Ovary (tissue), 9 donors: ENCODE measurements around the gene VEPH1. TPM values are rescaled to one million over a fixed set of nuclear protein-coding genes. Genes with fewer than 3 reads are reported as not detected.

Source experiments
- DNase-seq, 5 donors: peaks; one replicate each; pipeline ENCODE4 v3.0.0-alpha.2; 2019 to 2020
- H3K27ac ChIP-seq, 2 donors: fragments of 200-600 bp; one replicate each; pipeline versions ENCODE4 v1.5.1 to v1.8.0; 2019 to 2022
- H3K27me3 ChIP-seq: fragments of 200-600 bp; one replicate; pipeline ENCODE4 v1.8.0; 2022
- H3K36me3 ChIP-seq: fragments of 200-600 bp; sonication (generic); one replicate; pipeline ENCODE4 v1.5.1; 2019
- H3K4me1 ChIP-seq: one replicate; pipeline ENCODE4 v1.8.1; 2013; ENCODE audit warnings: mild to moderate bottlenecking, moderate library complexity; ENCODE audit not compliant: insufficient read depth
- H3K4me3 ChIP-seq: fragments of 200-600 bp; sonication (generic); one replicate; pipeline ENCODE4 v1.5.1; 2017
- H3K9me3 ChIP-seq, 2 donors: fragments of 200-600 bp in 1 of 2; sonication (generic) in 1 of 2; one replicate each; pipeline versions ENCODE4 v1.5.1 to v1.8.1; 2013 to 2019; ENCODE audit warnings: mild to moderate bottlenecking in 1 of 2, moderate library complexity in 1 of 2
- EP300 ChIP-seq: sonication (generic); formaldehyde crosslinking; IDR thresholded peaks from one replicate; pipeline ENCODE4 v1.6.1; 2017; ENCODE audit warnings: antibody characterized with exemption
- POLR2A ChIP-seq: fragments of 450-650 bp; IDR thresholded peaks from one replicate; pipeline ENCODE4 v1.6.1; 2017; ENCODE audit warnings: antibody characterized with exemption, mild to moderate bottlenecking, moderate library complexity
- WGBS, 3 donors: extraction: QIAGEN DNeasy Blood & Tissue Kit in 1 of 3; methylation state at CpG; one replicate each; pipeline versions ENCODE4 v1.1.5 to v1.1.7; 2013 to 2017; 5-methylcytosine and 5-hydroxymethylcytosine counted together
- intact Hi-C, 4 donors: fragments of 100-400 bp; cut with DNase I; formaldehyde crosslinking; loops; one replicate each; pipeline versions ENCODE4 v1.11.0 to v1.15.1; 2022 to 2023
- polyA plus RNA-seq, 2 donors: library from polyadenylated mRNA; stranded (reverse); fragments of 200-250 nt in 1 of 2; fragments of 350-450 nt in 1 of 2; fragmentation: Illumina TruSeq in 1 of 2; extraction: RNeasy Lipid Tissue Mini Kit (QIAGEN cat#74804) in 1 of 2; gene quantifications; one replicate each; pipeline ENCODE4 v1.2.3, GENCODE V29; 2013 to 2014
- total RNA-seq, 7 donors: library from RNA; depleted of rRNA in 2 of 7; stranded (reverse); fragments of >200 nt in 2 of 7; fragmentation: NEBNext Ultra II Directional in 3 of 7; extraction: Animal tissue kit (Norgen Biotek cat#: 25700) in 3 of 7; gene quantifications; one replicate each; pipeline versions ENCODE4 v1.1.0 to v1.2.4, GENCODE V29; 2016 to 2023
- TF ChIP-seq, protein P1 (sequence below), 3 donors: fragments of 450-650 bp in 2 of 3; fragments of 200-600 bp in 1 of 3; IDR thresholded peaks; one replicate each; pipeline versions ENCODE4 v1.5.1 to v1.8.0; 2016 to 2022; ENCODE audit warnings: antibody characterized with exemption in 3 of 3, mild to moderate bottlenecking in 1 of 3
- donor health status: DM: no; HTN: no; CAD: no; lungs with moderate emphysema.
- donor health status: DM: no; HTN: no; CAD: no.
- donor health status: Bipolar disorder and iron deficiency.
- donor health status: DM: yes; HTN: yes; CAD: no.
- donor health status: DM: no; HTN: no; CAD: no.
- donor health status: DM: yes; HTN: yes; CAD: no.

VEPH1 gene
- total and polyA plus RNA-seq, 9 donors, result 0.23 to 4.6 (median 1.3) TPM; not detected in 1

- TF ChIP-seq EP300, result no peak
- TF ChIP-seq, protein P1, sequence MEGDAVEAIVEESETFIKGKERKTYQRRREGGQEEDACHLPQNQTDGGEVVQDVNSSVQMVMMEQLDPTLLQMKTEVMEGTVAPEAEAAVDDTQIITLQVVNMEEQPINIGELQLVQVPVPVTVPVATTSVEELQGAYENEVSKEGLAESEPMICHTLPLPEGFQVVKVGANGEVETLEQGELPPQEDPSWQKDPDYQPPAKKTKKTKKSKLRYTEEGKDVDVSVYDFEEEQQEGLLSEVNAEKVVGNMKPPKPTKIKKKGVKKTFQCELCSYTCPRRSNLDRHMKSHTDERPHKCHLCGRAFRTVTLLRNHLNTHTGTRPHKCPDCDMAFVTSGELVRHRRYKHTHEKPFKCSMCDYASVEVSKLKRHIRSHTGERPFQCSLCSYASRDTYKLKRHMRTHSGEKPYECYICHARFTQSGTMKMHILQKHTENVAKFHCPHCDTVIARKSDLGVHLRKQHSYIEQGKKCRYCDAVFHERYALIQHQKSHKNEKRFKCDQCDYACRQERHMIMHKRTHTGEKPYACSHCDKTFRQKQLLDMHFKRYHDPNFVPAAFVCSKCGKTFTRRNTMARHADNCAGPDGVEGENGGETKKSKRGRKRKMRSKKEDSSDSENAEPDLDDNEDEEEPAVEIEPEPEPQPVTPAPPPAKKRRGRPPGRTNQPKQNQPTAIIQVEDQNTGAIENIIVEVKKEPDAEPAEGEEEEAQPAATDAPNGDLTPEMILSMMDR (IDR thresholded peaks at IDR 0.05), result no peak
- no peak for TF ChIP-seq POLR2A
- no peak overlapping the region for H3K27ac ChIP-seq
- no peaks in the 10 kb centered on the region for H3K36me3 ChIP-seq
- no peaks in the 10 kb centered on the region for H3K27me3 ChIP-seq
- H3K4me1 ChIP-seq, result no peaks in the 10 kb centered on the region
- no peak for DNase-seq
- intact Hi-C loops, result no loop called here
- 83 to 90% (median 90%) methylated on average over 2 of the region's 2 CpGs for WGBS, 3 donors
- no peak overlapping the region for H3K4me3 ChIP-seq
- no peaks in the 10 kb centered on the region for H3K9me3 ChIP-seq
Measured at GRCh38 chr3:157235291-157235690, 267.9 kb downstream of the VEPH1 start.

DNA sequence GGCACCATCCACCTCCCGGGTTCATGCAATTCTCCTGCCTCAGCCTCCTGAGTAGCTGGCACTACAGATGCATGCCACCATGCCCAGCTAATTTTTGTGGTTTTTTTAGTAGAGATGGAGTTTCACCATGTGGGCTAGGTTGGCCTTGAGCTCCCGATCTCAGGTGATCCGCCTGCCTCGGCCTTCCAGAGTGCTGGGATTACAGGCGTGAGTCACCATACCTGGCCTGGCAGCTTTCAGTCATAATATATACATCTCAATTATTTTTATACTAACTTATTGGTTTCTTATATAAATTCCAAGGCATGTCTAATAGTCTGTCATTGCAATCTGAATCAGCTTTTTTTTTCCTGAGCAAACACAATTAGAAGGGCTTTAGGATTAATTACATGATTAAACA is 269.3 kb downstream of the VEPH1 start:
- 82 to 88% (median 84%) methylated on average over 5 of the region's 5 CpGs for WGBS, 3 donors
- Histone ChIP-seq H3K4me1 (no peaks in the 10 kb centered on the region), H3K9me3 (no peaks in the 10 kb centered on the region), H3K36me3 (no peaks in the 10 kb centered on the region), H3K4me3 (no peak overlapping the region), H3K27me3 (no peaks in the 10 kb centered on the region), H3K27ac (no peak overlapping the region)
- intact Hi-C loops, result no loop called here
- TF ChIP-seq EP300 (no peak), POLR2A (no peak)
- TF ChIP-seq, protein P1 (IDR thresholded peaks at IDR 0.05), result no peak
- no peak for DNase-seq

- no peak overlapping the region for H3K27ac ChIP-seq
- no peaks in the 10 kb centered on the region for H3K9me3 ChIP-seq
- TF ChIP-seq, protein P1 (IDR thresholded peaks at IDR 0.05), result no peak
- TF ChIP-seq POLR2A, result no peak
- no peaks in the 10 kb centered on the region for H3K4me1 ChIP-seq
- intact Hi-C loops, result no loop called here
- H3K4me3 ChIP-seq, result no peak overlapping the region
- DNase-seq, result no peak
- whole genome bisulfite sequencing, 3 donors, result 89 to 93% (median 91%) methylated on average over 3 of the region's 3 CpGs
- H3K27me3 ChIP-seq, result no peaks in the 10 kb centered on the region
- H3K36me3 ChIP-seq, result no peaks in the 10 kb centered on the region
Measured at GRCh38 chr3:157232141-157232540, 271.1 kb downstream of the VEPH1 start.

DNA sequence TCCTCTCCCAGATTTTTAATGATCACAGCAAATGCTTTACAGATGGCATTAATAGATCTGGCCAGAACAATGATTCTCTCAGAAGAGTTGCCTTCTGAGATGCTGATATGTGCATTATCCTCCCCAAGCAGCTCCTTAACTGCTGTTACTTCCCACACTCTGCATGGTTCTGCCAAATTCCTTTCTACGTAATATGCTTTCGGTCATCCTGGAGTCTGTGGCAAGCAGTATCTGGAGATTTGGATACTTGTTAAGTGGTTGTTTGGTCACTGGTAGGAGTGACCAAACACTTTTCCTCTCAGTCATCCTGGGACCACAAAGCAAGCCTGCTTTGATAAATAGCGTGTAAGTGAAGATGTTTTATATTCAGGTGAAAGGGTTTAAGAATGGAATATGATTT is 272.1 kb downstream of the VEPH1 start:
- no peak for DNase-seq
- Histone ChIP-seq H3K4me1 (no peaks in the 10 kb centered on the region), H3K4me3 (no peak overlapping the region), H3K36me3 (no peaks in the 10 kb centered on the region), H3K9me3 (no peaks in the 10 kb centered on the region), H3K27ac (no peak overlapping the region), H3K27me3 (no peaks in the 10 kb centered on the region)
- 81 to 94% (median 89%) methylated on average over 3 of the region's 3 CpGs for WGBS, 3 donors
- TF ChIP-seq POLR2A, result no peak
- no peak for TF ChIP-seq EP300
- TF ChIP-seq, protein P1 (IDR thresholded peaks at IDR 0.05), result no peak
- intact Hi-C loops, result no loop called here
